Common myeloid progenitor, CD34-positive (primary cell): ENCODE measurements around the gene MFAP5.

Experiments
- CTCF ChIA-PET: fragments of 350-600 bp; sonication (Branson Sonifier 250); formaldehyde crosslinking; loops from one replicate; lab custom pipeline; 2021; ENCODE audit warnings: antibody characterized with exemption; lab: Charles Lee
- POLR2A ChIA-PET: fragments of 350-600 bp; sonication (Branson Sonifier 250); formaldehyde crosslinking; loops from one replicate; lab custom pipeline; 2021; ENCODE audit warnings: antibody characterized with exemption; lab: Charles Lee
- DNase-seq, 3 donors: peaks; one replicate each; pipeline versions ENCODE4 v3.0.0 to v3.0.0-alpha.2; 2013
- H3K27ac ChIP-seq, 2 experiments: 1 replicate in 1 of 2; 2 replicates in 1 of 2; pipeline ENCODE4 v1.7.0; 2013; ENCODE audit warnings: inconsistent platforms in 2 of 2, low read length in 2 of 2, mild to moderate bottlenecking in 2 of 2, low read depth in 1 of 2, moderate library complexity in 1 of 2; ENCODE audit not compliant: severe bottlenecking in 2 of 2, insufficient read depth in 1 of 2, poor library complexity in 1 of 2
- H3K27me3 ChIP-seq, 5 experiments: replicated peaks in 2 of 5; 1 replicate in 3 of 5; 2 replicates in 2 of 5; pipeline versions ENCODE4 v1.6.1 to v1.7.0; 2013; ENCODE audit warnings: low read length in 4 of 5, mild to moderate bottlenecking in 2 of 5, moderate library complexity in 2 of 5, inconsistent platforms in 1 of 5; ENCODE audit not compliant: insufficient read depth in 5 of 5, control insufficient read depth in 4 of 5
- H3K36me3 ChIP-seq, 4 experiments: 1 replicate in 2 of 4; 2 replicates in 2 of 4; pipeline versions ENCODE4 v1.6.1 to v1.7.0; 2013; ENCODE audit warnings: low read length in 3 of 4, control low read depth in 1 of 4, mild to moderate bottlenecking in 1 of 4; ENCODE audit not compliant: control insufficient read depth in 4 of 4, insufficient read depth in 4 of 4
- H3K4me1 ChIP-seq, 4 experiments: 1 replicate in 3 of 4; 2 replicates in 1 of 4; pipeline versions ENCODE4 v1.6.1 to v1.7.1; 2013; ENCODE audit warnings: low read length in 3 of 4, mild to moderate bottlenecking in 3 of 4, control low read depth in 1 of 4, inconsistent platforms in 1 of 4, moderate library complexity in 1 of 4; ENCODE audit not compliant: control insufficient read depth in 4 of 4, insufficient read depth in 4 of 4; ENCODE audit errors: control extremely low read depth in 1 of 4
- H3K4me3 ChIP-seq, 7 experiments: 1 replicate in 4 of 7; 2 replicates in 3 of 7; pipeline versions ENCODE4 v1.5.1 to v1.7.0; 2013; ENCODE audit warnings: mild to moderate bottlenecking in 7 of 7, low read length in 6 of 7, moderate library complexity in 6 of 7, inconsistent platforms in 2 of 7, low read depth in 2 of 7, control low read depth in 1 of 7; ENCODE audit not compliant: insufficient read depth in 4 of 7, control insufficient read depth in 1 of 7; ENCODE audit errors: extremely low read depth in 1 of 7
- H3K9me3 ChIP-seq, 5 experiments: 1 replicate in 4 of 5; 2 replicates in 1 of 5; pipeline versions ENCODE4 v1.6.1 to v1.7.1; 2013; ENCODE audit warnings: low read length in 4 of 5, mild to moderate bottlenecking in 2 of 5, inconsistent platforms in 1 of 5, low read depth in 1 of 5, moderate library complexity in 1 of 5; ENCODE audit not compliant: control insufficient read depth in 4 of 5, insufficient read depth in 2 of 5; ENCODE audit errors: control extremely low read depth in 1 of 5
- WGBS: methylation state at CpG from one replicate; pipeline ENCODE4 v1.1.5; 2013; ENCODE audit not compliant: insufficient coverage; 5-methylcytosine and 5-hydroxymethylcytosine counted together

MFAP5 gene

DNA sequence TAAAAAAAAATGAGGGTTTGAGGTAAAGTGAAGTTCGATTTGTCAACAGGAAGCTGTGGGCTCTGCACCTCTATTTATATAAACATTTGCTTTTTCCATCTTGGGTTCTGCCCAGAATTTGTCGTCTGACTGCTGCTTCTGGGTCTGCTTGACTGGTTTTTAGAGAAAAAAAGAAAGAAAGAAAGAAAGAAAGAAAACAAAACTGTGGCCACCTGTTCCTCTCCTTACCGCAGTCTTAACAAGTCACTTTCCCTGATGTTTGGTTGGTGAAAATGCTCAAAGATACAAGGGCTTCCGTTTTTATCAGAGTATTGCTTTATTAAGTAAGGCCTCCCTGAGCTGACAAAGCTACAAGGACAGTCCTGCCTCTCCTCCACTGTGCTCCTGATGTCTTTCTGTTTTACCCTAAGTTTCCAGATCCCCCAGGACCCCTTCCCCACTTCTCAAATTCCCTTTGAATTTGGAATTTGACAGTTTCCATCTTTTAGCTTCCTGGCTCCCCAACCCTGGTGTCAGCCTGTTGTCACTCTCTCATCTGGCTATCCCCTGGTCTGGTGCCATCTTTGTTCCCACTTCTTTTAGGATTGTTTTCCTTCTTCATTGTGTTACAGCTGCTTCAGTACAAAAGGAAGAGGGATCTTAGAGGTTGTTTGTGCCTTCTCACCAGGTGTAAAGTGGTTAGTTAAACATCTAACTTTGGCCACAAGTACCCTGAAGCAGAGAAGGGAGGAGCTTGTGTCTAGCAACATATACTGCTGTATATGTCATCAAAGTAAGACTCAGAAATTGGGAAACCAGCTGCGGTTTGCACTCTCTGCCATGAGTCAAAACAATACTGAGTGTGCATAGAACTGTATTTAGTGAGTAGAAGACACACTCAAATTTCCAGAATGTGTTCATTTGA is 18.0 kb downstream of the MFAP5 start:
- no peaks in the 10 kb centered on the region for H3K9me3 ChIP-seq
- no peaks in the 10 kb centered on the region for H3K36me3 ChIP-seq
- H3K27me3 ChIP-seq, result no peaks in the 10 kb centered on the region
- DNase-seq, result no peak
- H3K4me1 ChIP-seq, result no peaks in the 10 kb centered on the region
- ChIA-PET CTCF (interaction anchor here (0.9 to 2.3 kb wide), 3 partner anchors 15 to 405 kb away, joined by 3 to 7 read pairs (median 4); no protein-coding TSS in a partner anchor), POLR2A (no interaction called here)
- 100% methylated on average over 2 of the region's 5 CpGs for WGBS
- no peak overlapping the region for H3K27ac ChIP-seq
- H3K4me3 ChIP-seq, result no peak overlapping the region

DNA sequence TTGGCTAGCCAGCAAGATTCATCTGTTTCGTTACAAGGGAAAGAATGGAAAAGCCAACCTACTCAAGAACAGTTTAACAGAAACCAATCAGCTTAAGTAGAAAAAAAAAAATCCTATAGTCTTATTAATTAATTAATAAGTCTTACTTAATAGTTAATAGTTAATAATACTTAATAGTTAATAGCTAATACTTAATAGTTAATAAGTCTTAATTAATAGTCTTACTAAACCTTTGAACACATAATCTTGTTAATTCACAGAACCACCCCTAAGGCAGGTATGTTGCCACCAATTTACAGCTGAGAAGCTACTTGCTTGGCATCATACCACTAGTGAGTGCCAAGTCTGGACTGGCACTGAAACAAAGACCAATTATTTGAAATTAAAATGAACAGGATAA is 19.9 kb downstream of the MFAP5 start:
- Histone ChIP-seq H3K4me1 (no peaks in the 10 kb centered on the region), H3K36me3 (no peaks in the 10 kb centered on the region), H3K27me3 (no peaks in the 10 kb centered on the region), H3K9me3 (no peaks in the 10 kb centered on the region), H3K27ac (no peak overlapping the region), H3K4me3 (no peak overlapping the region)
- no CpG with 5 or more reads among the region's 1 CpG for WGBS
- no peak for DNase-seq
- POLR2A ChIA-PET, result no interaction called here
- CTCF ChIA-PET, result no interaction called here

DNA sequence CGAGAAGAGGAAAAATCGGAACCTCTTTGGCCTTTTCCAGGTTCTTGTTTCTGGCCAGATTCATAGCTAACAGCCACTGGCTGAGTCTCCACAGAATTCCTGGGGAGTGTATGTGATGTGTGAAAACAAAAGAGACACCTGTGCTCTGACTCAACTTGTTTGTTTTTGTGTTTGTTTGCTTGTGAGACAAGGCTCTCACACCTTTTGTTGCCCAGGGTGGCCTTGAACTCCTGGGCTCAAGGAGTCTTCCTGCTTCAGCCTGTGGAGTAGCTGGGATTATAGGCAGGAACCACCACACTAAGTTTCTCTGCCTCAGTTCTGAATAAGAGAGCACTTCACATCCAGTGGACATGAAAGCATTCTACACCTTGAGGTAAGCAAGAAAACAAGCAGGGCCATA is 22.7 kb downstream of the MFAP5 start:
- Histone ChIP-seq H3K27me3 (no peaks in the 10 kb centered on the region), H3K4me1 (no peaks in the 10 kb centered on the region), H3K9me3 (no peaks in the 10 kb centered on the region), H3K4me3 (no peak overlapping the region), H3K27ac (no peak overlapping the region), H3K36me3 (no peaks in the 10 kb centered on the region)
- no peak for DNase-seq
- POLR2A ChIA-PET, result no interaction called here
- CTCF ChIA-PET, result no interaction called here
- WGBS, result 100% methylated on average over 2 of the region's 2 CpGs

DNA sequence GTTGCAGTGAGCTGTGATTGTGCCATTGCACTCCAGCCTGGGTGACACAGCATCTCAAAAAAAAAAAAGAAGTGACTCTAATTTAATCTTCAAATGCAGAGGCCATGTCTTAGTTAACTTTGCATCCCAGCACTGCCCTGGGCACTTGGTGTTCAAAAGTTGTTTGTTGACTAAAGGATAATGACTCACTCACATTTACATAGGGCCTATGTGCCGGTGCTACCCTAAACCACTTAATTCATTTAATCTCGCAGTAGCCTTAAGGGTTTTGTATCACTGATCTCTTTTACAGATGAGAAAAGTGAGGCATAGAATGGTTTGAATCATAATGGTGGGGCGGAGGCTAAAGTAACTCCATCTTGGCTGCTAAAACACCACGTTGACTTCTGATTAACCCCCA is 23.7 kb downstream of the MFAP5 start:
- no peaks in the 10 kb centered on the region for H3K9me3 ChIP-seq
- no peak overlapping the region for H3K4me3 ChIP-seq
- H3K27ac ChIP-seq, result no peak overlapping the region
- H3K27me3 ChIP-seq, result no peaks in the 10 kb centered on the region
- no peaks in the 10 kb centered on the region for H3K4me1 ChIP-seq
- WGBS, result 100% methylated on average over 1 of the region's 4 CpGs
- H3K36me3 ChIP-seq, result no peaks in the 10 kb centered on the region
- ChIA-PET CTCF (no interaction called here), POLR2A (no interaction called here)
- DNase-seq, result no peak

DNA sequence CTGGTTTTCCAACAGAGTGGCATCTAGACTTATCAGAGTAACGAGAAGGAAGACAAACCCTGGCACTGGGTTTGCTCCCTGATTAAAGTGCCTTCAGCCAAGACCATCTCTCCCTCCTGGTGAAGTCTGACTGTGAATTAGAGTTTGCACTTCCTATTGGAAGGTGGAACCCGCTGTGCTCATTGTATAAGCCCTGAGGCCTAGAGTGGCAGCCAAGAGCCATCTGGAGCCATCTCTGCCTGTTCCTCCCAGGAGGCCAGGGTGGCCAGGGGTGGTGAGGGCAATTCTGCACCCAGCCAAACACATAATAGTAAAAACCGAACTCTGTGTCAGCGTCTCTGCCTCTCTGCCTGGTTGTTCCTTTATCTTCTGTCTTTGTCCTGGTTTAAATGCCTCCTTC is 25.0 kb downstream of the MFAP5 start:
- Histone ChIP-seq H3K27ac (no peak overlapping the region), H3K4me3 (no peak overlapping the region), H3K4me1 (no peaks in the 10 kb centered on the region), H3K9me3 (no peaks in the 10 kb centered on the region), H3K36me3 (no peaks in the 10 kb centered on the region), H3K27me3 (no peaks in the 10 kb centered on the region)
- POLR2A ChIA-PET, result no interaction called here
- no peak for DNase-seq
- CTCF ChIA-PET, result no interaction called here
- WGBS, result 98% methylated on average over 4 of the region's 4 CpGs

DNA sequence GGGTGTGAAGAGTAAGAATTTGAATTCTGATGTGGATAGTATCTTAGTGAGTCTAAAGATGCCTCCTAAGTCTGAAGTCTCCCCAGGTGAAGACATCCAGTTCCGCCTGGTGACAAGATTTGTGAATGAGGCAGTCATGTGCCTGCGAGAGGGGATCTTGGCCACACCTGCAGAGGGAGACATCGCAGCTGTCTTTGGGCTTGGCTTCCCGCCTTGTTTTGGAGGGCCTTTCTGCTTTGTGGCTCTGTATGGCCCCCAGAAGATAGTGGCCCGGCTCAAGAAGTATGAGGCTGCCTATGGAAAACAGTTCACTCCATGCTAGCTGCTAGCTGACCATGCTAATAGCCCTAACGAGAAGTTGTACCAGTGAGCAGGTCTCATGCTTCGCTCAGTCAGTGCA is 25.4 kb downstream of the MFAP5 start:
- DNase-seq, result no peak
- no peaks in the 10 kb centered on the region for H3K4me1 ChIP-seq
- no peaks in the 10 kb centered on the region for H3K27me3 ChIP-seq
- H3K4me3 ChIP-seq, result no peak overlapping the region
- 100% methylated on average over 7 of the region's 7 CpGs for WGBS
- H3K36me3 ChIP-seq, result no peaks in the 10 kb centered on the region
- CTCF ChIA-PET, result no interaction called here
- no peak overlapping the region for H3K27ac ChIP-seq
- no peaks in the 10 kb centered on the region for H3K9me3 ChIP-seq
- POLR2A ChIA-PET, result no interaction called here

DNA sequence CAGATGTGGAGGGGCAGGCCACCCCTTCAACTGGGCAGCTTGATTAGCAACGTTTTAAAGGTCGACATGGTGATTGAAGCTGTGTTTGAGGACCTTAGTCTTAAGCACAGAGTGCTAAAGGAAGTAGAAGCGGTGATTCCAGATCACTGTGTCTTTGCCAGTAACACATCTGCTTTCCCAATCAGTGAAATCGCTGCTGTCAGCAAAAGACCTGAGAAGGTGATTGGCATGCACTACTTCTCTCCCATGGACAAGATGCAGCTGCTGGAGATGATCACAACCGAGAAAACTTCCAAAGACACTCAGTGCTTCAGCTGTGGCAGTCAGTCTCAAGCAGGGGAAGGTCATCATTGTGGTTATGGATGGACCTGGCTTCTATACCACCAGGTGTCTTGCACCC is 26.0 kb downstream of the MFAP5 start:
- H3K27ac ChIP-seq, result no peak overlapping the region
- ChIA-PET CTCF (no interaction called here), POLR2A (no interaction called here)
- WGBS, result 79% methylated on average over 4 of the region's 5 CpGs
- H3K4me3 ChIP-seq, result no peak overlapping the region
- no peaks in the 10 kb centered on the region for H3K9me3 ChIP-seq
- no peaks in the 10 kb centered on the region for H3K36me3 ChIP-seq
- H3K4me1 ChIP-seq, result no peaks in the 10 kb centered on the region
- no peaks in the 10 kb centered on the region for H3K27me3 ChIP-seq
- DNase-seq, result no peak
